Calu3 (cell line): ENCODE measurements around the gene NLRC5. TPM values are rescaled to one million over a fixed set of nuclear protein-coding genes. Genes with fewer than 3 reads are reported as not detected.
A peak's percentile ranks its signal among the peaks of the same experiment; 100 is the strongest.

ENCODE experiments used
- BruUV-seq: library from RNA; stranded (reverse); fragments of 400-500 nt; replicated peaks from 2 replicates; lab custom pipeline; 2021; lab: Mats Ljungman, UMichigan
- CTCF ChIA-PET: fragments of 300-600 bp; sonication (Branson Sonifier 250); formaldehyde crosslinking; loops from one replicate; lab custom pipeline; 2022; ENCODE audit warnings: antibody characterized with exemption; lab: Charles Lee
- DNase-seq: peaks from one replicate; pipeline ENCODE4 v3.0.0; 2022
- H3K27ac Mint-ChIP-seq: one replicate; pipeline ENCODE4 v1.8.0; 2022; ENCODE audit warnings: mixed read lengths; ENCODE audit not compliant: unreplicated experiment
- H3K27me3 Mint-ChIP-seq: one replicate; pipeline ENCODE4 v1.8.0; 2022; ENCODE audit warnings: mixed read lengths; ENCODE audit not compliant: unreplicated experiment
- H3K36me3 Mint-ChIP-seq: one replicate; pipeline ENCODE4 v1.8.0; 2022; ENCODE audit warnings: mild to moderate bottlenecking, moderate library complexity, mixed read lengths; ENCODE audit not compliant: insufficient read depth, unreplicated experiment
- H3K4me1 Mint-ChIP-seq: one replicate; pipeline ENCODE4 v1.8.0; 2022; ENCODE audit warnings: mild to moderate bottlenecking, low read depth, mixed read lengths; ENCODE audit not compliant: unreplicated experiment
- H3K4me3 Mint-ChIP-seq: one replicate; pipeline ENCODE4 v1.8.0; 2022; ENCODE audit warnings: mild to moderate bottlenecking, low read depth, moderate library complexity, mixed read lengths; ENCODE audit not compliant: unreplicated experiment
- H3K9me3 Mint-ChIP-seq: one replicate; pipeline ENCODE4 v1.8.0; 2022; ENCODE audit warnings: low read depth, mixed read lengths; ENCODE audit not compliant: unreplicated experiment
- CTCF ChIP-seq: fragments of 200-600 bp; IDR thresholded peaks from one replicate; pipeline ENCODE4 v1.8.0; 2022; ENCODE audit warnings: antibody characterized with exemption; ENCODE audit not compliant: unreplicated experiment
- intact Hi-C: fragments of 100-400 bp; cut with micrococcal nuclease; formaldehyde crosslinking; loops from one replicate; pipeline ENCODE4 v1.10.0; 2022; ENCODE audit not compliant: unreplicated experiment
- total RNA-seq: library from RNA; stranded (reverse); gene quantifications from 2 replicates; pipeline ENCODE4 v1.2.3, GENCODE V29; 2022

NLRC5 gene
- total RNA-seq, 1 experiment from 2014 or later: 18.0 TPM

- BruUV-seq: no TSS peak
- H3K4me1 Mint-ChIP-seq: no peaks in the 10 kb centered on the region
- no peak overlapping the region for H3K27ac Mint-ChIP-seq
- intact Hi-C loops: no loop called here
- H3K27me3 Mint-ChIP-seq: no peaks in the 10 kb centered on the region
- H3K36me3 Mint-ChIP-seq: peaks cover 5% of the 10 kb centered on the region
- no peak for DNase-seq
- TF ChIP-seq CTCF: no peak
- no peak overlapping the region for H3K4me3 Mint-ChIP-seq
- CTCF ChIA-PET: no interaction called here
- no peaks in the 10 kb centered on the region for H3K9me3 Mint-ChIP-seq
Measured at GRCh38 chr16:57131351-57131970, 142.1 kb downstream of the NLRC5 start.

- BruUV-seq: no TSS peak
- Mint-ChIP-seq H3K4me1 (no peaks in the 10 kb centered on the region), H3K27me3 (no peaks in the 10 kb centered on the region), H3K4me3 (no peak overlapping the region), H3K36me3 (peaks cover 5% of the 10 kb centered on the region), H3K27ac (no peak overlapping the region), H3K9me3 (no peaks in the 10 kb centered on the region)
- peak; percentile 24 for DNase-seq
- TF ChIP-seq CTCF: no peak
- intact Hi-C loops: no loop called here
- CTCF ChIA-PET: interaction anchor here (0.9 kb wide), 1 partner anchor 10 kb away, joined by 3 read pairs; no protein-coding TSS in a partner anchor
Measured at GRCh38 chr16:57132470-57132869, 143.1 kb downstream of the NLRC5 start.

- BruUV-seq: no TSS peak
- no peak overlapping the region for H3K27ac Mint-ChIP-seq
- peaks cover 9% of the 10 kb centered on the region for H3K36me3 Mint-ChIP-seq
- DNase-seq: no peak
- no peak overlapping the region for H3K4me3 Mint-ChIP-seq
- TF ChIP-seq CTCF: no peak
- H3K4me1 Mint-ChIP-seq: no peaks in the 10 kb centered on the region
- intact Hi-C loops: no loop called here
- no peaks in the 10 kb centered on the region for H3K9me3 Mint-ChIP-seq
- no peaks in the 10 kb centered on the region for H3K27me3 Mint-ChIP-seq
- CTCF ChIA-PET: interaction anchor here (0.9 kb wide), 1 partner anchor 10 kb away, joined by 3 read pairs; no protein-coding TSS in a partner anchor
Measured at GRCh38 chr16:57133031-57133430, 143.7 kb downstream of the NLRC5 start.

Other genes with a start within 250 kb of the NLRC5 start
- gene SLC12A3, start 124.3 kb upstream of the NLRC5 start, total RNA-seq: not detected in 2 replicates
- gene HERPUD1, start 57.4 kb upstream of the NLRC5 start, total RNA-seq: 111 and 116 TPM in 2 replicates
- gene CETP, start 27.6 kb upstream of the NLRC5 start, total RNA-seq: not detected in 2 replicates
- 12.9 and 14.5 TPM in 2 replicates for gene CPNE2, start 103.0 kb downstream of the NLRC5 start, total RNA-seq
- gene PSME3IP1, start 196.5 kb downstream of the NLRC5 start, total RNA-seq: 171 and 177 TPM in 2 replicates
- 43.6 and 47.4 TPM in 2 replicates for gene RSPRY1, start 196.8 kb downstream of the NLRC5 start, total RNA-seq